Measurements from ENCODE around the gene DPP7. TPM values are rescaled to one million over a fixed set of nuclear protein-coding genes. Genes with fewer than 3 reads are reported as not detected.
A peak's percentile ranks its signal among the peaks of the same experiment; 100 is the strongest.

The DPP7 gene
- total RNA-seq, 1 donor from 2014 or later = 137 TPM

DNA sequence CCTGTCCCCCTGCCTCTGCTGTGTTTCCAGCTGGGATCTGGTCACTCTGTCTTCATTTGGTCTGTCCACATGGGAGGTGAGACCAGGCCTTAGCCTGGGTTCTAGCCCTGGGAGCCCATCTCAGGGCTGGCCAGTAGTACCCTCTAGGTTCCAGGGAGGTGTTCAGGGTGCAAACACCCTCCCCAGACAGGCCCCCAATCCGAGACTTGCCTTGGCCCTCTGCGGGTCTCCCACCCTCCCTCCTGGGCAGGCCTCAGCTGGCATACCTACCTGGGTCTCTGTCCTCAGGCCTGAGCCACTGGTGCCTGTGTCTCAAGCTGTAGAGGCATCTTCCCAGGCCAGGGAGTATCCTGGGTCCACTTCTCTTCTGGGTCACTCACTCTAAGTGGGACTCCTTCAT lies 43.3 kb downstream of the DPP7 start:
- TF ChIP-seq, protein P1, sequence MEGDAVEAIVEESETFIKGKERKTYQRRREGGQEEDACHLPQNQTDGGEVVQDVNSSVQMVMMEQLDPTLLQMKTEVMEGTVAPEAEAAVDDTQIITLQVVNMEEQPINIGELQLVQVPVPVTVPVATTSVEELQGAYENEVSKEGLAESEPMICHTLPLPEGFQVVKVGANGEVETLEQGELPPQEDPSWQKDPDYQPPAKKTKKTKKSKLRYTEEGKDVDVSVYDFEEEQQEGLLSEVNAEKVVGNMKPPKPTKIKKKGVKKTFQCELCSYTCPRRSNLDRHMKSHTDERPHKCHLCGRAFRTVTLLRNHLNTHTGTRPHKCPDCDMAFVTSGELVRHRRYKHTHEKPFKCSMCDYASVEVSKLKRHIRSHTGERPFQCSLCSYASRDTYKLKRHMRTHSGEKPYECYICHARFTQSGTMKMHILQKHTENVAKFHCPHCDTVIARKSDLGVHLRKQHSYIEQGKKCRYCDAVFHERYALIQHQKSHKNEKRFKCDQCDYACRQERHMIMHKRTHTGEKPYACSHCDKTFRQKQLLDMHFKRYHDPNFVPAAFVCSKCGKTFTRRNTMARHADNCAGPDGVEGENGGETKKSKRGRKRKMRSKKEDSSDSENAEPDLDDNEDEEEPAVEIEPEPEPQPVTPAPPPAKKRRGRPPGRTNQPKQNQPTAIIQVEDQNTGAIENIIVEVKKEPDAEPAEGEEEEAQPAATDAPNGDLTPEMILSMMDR (IDR thresholded peaks at IDR 0.05; ENCODE audit: insufficient read depth, low read length, poor library complexity, severe bottlenecking) = no peak
- Histone ChIP-seq H3K27me3 (ENCODE audit: control insufficient read depth, insufficient read depth, low read length) (no peaks in the 10 kb centered on the region), H3K4me3 (ENCODE audit: low read depth, low read length) (no peak overlapping the region), H3K36me3 (ENCODE audit: control insufficient read depth, insufficient read depth, low read length) (no peaks in the 10 kb centered on the region)
- no peak for DNase-seq (ENCODE audit: low read depth)

DNA sequence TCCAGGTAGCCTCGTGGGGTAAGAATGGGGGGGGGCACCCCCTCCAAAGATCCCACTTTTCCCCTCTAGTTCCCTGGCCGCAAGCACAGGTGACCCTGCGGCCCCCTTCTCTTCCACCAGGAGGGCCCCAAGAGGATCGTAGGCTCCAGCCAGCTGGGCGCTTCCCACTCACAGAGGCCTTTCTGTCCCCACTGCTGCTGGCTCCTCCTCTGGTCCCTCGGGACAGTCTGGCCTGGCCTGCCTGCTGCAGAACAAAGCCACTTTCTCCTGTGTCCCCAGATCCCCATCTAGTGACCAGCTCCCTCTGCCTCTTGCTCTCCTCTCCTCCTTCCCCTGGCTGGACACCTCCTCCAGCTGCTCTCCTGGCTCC lies 43.6 kb downstream of the DPP7 start:
- Histone ChIP-seq H3K27me3 (ENCODE audit: control insufficient read depth, insufficient read depth, low read length) (no peaks in the 10 kb centered on the region), H3K36me3 (ENCODE audit: control insufficient read depth, insufficient read depth, low read length) (no peaks in the 10 kb centered on the region), H3K4me3 (ENCODE audit: low read depth, low read length) (peak overlapping the region; percentile 29)
- no peak for DNase-seq (ENCODE audit: low read depth)
- TF ChIP-seq, protein P1 (IDR thresholded peaks at IDR 0.05; ENCODE audit: insufficient read depth, low read length, poor library complexity, severe bottlenecking) = peak; percentile 28

DNA sequence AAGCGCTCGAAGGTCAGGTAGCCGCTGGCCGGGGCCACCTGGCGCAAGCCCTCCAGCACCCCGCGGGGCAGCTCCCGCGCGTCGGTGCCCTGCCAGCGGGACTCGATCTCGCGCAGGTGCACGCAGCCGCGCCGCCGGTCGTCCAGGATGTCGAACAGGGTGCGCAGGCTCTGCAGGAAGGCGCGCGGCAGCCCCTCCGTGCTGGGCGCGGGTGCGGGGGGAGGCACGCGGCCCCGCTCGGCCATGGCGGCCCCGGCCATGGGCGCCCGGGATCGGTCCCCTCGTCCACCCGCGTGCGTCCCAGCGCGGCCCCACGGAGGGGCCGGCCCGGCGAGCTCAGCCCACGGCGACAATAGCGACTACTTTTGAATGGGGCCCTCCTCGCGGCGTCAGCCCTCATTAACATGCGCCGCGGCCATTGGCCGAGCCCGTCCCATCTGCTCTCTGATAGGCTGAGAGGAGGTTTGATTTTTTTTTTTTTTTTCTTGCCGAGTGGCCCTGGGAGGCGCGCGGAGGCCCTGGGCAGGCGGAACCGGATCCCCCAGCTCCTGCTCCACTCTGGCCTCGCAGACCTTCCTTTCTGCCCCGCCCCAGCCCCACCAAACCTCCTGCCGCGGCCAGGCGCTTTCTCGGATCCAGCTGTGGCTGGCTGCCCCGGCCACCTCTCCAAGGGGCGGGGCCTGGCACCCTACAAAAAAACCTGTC lies 44.2 kb downstream of the DPP7 start, which contains the start of gene SAPCD2:
Gene SAPCD2 (minus strand): TSS at position 357 of the 705 bp plus-strand sequence. CDS start 97 bp downstream, at position 260.
- TF ChIP-seq, protein P1 (IDR thresholded peaks at IDR 0.05; ENCODE audit: insufficient read depth, low read length, poor library complexity, severe bottlenecking) = no peak
- no peak for DNase-seq (ENCODE audit: low read depth)
- no peaks in the 10 kb centered on the region for H3K36me3 ChIP-seq (ENCODE audit: control insufficient read depth, insufficient read depth, low read length)
- peak within 1 kb of the TSS; percentile 35 for H3K4me3 ChIP-seq (ENCODE audit: low read depth, low read length)
- H3K27me3 ChIP-seq (ENCODE audit: control insufficient read depth, insufficient read depth, low read length) = no peaks in the 10 kb centered on the region

DNA sequence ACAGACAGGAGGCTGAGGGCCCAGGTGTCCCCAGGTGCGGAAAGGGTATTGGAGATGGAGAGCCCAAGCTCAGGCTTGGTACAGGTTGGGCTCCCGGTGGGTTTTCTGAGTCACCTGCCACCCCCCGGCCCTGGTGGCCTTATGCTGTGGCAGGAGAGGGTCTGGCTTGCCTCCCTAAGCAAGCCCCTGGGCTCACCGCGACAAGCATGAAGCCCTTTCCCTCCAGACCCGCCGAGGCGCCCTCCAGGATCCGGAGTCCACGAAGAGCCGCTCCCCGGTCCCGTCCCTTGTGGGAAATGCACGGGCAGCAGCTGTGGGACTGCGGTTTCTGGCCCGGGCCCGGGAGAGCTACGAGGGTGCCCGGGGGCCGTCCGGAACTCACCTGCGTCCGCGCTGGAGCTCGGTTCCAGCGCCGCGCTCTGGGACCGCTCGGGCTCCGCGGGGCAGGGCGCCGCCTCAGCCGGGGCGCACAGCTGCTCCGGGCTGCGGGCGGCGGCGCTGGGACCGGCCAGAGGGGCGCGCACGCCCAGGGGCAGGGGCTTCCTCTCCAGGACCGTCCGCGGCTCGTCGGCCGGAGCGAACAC lies 44.9 kb downstream of the DPP7 start:
- TF ChIP-seq, protein P1 (IDR thresholded peaks at IDR 0.05; ENCODE audit: insufficient read depth, low read length, poor library complexity, severe bottlenecking) = no peak
- Histone ChIP-seq H3K27me3 (ENCODE audit: control insufficient read depth, insufficient read depth, low read length) (no peaks in the 10 kb centered on the region), H3K36me3 (ENCODE audit: control insufficient read depth, insufficient read depth, low read length) (no peaks in the 10 kb centered on the region), H3K4me3 (ENCODE audit: low read depth, low read length) (peak overlapping the region; percentile 35)
- no peak for DNase-seq (ENCODE audit: low read depth)

DNA sequence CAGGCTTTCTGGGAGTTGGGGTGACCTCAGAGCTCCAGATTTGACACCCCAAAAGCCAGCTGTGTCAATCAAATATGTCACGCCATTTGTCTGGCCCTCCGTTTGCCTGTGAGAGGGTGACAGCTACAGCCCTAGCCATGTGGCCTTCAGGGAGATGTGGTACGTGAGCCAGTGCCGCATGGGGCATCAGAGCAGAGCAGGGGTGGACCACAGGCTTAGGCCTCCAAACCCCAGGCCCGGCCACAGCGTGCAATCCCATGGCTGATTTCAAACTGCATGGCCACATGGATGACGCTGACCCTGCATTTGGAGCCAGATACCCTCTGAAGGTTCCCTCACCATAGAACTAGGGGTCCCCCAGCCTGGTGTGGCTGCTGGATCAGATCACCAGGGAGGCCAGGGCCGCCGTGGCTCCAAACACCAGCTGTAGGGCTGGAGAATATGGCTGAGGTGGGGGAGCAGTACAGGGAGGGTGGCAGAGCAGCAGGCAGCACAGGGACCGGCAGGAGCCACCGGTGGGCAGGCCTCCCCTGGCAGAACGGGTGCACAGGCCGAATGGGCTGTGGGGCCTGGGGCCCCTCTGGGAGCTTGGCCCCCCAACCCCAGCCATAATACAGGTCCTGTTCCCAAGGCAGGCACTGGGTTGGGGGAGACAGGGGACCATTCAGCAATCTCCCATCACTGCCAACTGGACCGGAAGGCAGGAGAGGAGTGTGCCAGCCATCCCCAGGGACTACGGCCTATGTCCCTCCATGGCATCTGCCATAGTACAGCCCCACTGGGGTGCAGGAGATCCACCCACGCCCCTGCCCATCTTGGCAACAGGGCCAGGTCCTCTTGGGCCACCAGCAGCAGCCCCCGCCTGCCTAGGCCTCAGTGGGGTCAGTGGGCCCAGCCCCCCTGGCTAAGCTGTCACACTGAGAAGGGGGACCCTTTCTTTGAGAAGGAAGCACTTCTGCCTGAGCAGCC lies 45.7 kb downstream of the DPP7 start:
- H3K36me3 ChIP-seq (ENCODE audit: control insufficient read depth, insufficient read depth, low read length) = no peaks in the 10 kb centered on the region
- H3K27me3 ChIP-seq (ENCODE audit: control insufficient read depth, insufficient read depth, low read length) = no peaks in the 10 kb centered on the region
- peak overlapping the region; percentile 35 for H3K4me3 ChIP-seq (ENCODE audit: low read depth, low read length)
- DNase-seq (ENCODE audit: low read depth) = no peak
- TF ChIP-seq, protein P1 (IDR thresholded peaks at IDR 0.05; ENCODE audit: insufficient read depth, low read length, poor library complexity, severe bottlenecking) = no peak

Measured in kidney epithelial cell (primary cell).